Medulla oblongata (tissue), 1 donor: ENCODE data around the gene IQSEC1.
A peak's percentile ranks its signal among the peaks of the same experiment; 100 is the strongest.

Experiments
- DNase-seq: peaks from one replicate; pipeline ENCODE4 v3.0.0-alpha.2; 2015; ENCODE audit errors: extremely low spot score

The IQSEC1 gene

DNA sequence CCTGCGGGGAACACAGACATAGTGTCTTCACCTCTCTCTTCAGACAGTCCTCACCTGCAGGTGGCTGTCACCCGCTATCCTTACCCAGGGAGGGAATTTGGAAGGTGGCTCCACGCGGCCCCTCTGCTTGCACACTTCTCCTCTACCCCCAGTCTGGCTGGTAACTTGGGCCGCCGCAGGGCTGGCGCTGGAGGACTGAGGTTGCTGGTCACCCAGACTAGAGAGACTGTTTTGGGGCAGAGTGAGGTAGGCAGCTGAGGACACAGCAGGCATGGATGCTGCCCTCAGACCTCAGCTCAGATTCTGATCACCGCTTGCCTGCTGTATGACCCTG lies 12.6 kb upstream of the IQSEC1 start:
- no peak for DNase-seq

DNA sequence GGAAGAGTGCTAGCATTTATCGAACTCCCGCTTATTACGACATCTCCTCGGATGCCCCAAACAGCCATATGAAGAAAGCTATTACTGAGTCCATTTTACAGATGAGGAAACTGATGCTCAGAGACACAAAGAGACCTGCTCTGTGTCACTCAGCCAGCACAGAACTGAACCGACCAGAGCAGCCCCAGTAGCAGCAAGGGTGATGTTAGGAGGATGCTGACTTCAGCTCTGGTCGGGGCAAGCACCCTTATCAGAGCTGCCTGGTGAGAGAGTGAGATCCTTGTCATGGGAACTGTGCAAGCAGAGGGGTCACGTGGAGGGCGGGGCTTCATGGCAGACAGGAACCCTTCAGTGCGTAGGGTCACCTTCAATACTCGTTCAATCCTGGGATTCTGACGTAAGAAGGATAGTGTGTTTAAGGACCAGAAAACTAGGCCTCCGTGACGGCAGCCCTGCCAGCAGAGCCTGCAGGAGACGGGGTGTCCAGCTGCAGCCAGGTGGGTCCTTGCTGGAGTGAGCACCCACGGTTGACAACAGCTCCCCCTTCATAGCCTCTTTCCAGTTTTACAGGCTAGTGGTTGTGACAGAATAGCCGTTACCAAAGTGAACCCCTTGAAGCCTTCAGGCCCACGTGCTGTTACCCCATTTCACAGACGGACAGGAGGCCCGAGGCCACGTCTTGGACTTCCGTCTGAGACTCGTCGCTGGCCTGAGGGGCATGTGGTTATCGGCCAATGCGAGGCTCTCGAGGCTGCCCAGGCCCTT lies 12.0 kb upstream of the IQSEC1 start:
- DNase-seq = no peak

DNA sequence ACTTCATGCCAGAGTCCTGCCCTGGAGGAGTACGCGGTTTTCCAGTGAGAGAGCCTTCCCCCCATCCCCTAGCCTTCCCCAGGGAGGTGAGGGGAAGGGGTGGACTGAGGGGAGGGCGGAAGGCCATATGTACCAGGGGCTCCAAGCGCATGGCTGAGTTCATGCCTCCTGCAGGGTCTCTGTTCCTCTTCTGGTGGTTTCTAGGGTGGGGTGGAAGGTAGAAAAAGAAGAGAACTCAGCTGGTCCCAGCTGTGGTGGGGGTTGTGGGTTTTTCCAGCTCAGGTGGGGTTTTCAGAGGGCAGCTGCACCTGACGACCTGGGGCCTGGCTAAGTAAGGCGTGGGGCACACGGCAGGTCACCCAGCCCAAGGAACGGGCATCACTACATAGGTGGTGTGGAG lies 10.7 kb upstream of the IQSEC1 start:
- DNase-seq = no peak

DNA sequence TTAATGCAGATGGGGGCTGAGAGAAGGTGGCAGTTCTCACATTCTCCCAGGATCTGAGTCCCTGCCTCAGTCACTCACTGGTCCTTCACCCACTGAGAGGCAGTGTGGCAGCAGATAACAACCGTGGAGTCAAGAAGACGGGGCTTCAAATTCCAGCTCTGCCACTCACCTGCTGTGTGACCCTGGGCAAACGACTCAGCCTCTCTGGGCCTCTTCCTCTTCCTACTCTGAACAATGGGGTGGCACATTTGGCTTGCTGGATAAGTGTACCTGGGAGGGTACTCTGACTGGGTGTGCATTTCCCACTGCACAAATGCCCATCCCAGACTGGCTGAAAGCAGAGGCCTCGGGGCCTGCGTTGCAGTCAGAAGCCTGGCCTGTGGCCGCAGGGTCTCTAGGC lies 10.0 kb upstream of the IQSEC1 start:
- DNase-seq = no peak

DNA sequence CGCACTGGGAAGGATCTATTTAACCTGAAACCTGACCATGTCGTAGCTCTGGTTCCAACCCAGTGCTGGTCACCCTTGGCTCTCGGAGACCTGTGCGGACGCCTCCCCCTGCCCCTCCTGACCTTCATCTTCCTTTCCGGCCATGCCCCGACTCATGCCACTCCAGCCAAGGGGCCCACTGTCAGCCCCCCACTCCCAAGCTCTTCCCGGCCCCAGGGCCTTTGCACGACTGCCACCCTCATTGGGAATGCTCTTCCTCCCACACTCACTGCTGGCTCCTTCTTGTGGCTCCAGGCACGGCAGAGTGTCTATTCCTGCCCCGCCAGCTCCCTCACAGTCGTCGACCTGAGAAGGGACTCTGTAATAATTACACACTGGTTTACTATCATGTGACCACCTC lies 9.4 kb upstream of the IQSEC1 start:
- DNase-seq = no peak

DNA sequence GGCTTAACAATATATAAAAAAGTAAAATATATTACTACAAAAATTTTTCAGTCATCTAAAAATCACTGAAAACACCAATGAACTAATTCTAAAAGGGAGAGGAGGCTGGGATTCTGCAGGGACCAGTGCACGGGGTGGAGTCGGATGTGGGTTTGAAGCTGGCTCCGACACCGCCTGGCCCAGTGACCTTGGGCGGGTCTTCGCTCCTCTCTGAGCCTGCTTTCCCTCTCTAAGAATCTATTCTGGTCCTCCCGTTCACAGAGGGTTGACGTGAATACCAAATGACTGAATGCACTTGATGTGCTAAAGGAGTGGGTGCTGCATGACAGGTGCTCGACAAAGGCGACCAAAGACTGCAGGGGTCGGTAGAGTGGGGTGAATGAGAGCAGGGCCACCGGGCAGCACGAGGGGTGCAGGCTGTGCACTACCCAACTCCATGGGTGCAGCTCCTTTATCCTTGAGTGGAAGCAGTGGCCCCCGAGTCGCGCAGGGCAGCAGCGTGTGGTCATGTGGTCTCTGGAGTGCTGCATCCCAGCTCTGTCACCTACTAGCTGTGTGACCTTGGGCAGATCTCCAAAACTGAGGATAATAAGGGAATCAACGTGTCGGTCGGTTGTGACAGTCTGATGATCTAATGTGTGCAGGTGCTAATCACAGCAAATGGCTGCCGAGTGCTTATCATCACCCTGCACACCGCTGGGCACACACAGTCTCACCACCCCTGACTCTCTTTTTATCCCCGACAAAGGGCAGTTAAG lies 8.6 kb upstream of the IQSEC1 start:
- no peak for DNase-seq

DNA sequence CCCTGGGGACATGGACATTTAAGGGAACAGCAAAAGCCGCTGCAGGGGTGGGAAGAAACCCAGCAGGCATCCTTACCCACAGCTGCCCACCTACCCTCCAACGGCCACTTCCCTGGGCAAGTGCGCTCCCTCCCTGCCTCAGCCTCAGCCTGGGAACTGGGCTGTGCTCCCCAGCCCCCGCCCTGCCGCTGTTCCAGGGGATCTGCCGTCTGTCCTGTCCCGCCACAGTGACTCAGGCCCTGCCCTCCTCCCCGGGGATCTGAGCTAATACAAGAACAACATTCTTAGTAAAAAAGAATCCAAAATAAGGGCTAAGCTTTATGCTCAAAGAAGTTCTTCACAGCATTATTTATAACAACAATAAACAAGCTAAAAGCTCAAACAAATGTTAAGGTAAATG lies 7.4 kb upstream of the IQSEC1 start:
- DNase-seq = no peak

DNA sequence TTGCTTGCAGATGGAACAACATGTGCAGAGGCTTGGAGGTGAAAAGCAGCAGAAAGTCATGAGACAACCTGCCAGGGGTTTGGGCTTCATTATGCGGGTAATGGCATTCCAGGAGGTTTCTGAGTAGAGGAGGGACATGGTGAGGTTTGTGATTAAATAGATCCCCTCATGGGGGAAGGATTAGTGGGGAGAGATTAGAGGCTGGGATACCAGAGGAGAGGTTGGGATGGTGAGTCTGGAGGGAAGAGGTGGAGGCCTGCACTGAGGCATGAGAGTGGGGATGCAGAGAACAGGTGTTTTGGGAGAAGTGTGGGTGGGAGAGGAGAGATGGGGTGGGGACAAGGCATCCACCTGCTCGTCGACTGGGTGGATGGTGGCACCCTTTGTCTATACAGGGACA lies 6.8 kb upstream of the IQSEC1 start:
- no peak for DNase-seq

DNA sequence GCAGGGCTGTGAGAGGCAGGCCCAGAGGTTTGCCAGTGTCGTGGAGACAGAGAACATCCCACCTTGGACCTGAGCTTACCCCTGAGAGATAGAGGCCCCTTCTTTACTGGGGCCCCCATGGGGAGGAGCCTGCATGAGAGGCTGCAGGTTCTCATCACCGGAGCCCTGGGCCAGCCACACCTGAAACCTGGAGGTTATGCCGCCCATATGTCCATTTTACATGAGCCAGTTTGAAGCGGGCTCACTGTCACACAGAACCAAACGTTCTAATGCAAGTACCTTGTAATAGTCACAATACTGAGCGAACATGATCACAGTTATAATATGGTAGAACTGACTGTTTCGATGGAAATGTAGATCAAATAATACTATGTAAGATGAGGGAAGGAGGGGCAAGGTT lies 6.3 kb upstream of the IQSEC1 start:
- DNase-seq = no peak

DNA sequence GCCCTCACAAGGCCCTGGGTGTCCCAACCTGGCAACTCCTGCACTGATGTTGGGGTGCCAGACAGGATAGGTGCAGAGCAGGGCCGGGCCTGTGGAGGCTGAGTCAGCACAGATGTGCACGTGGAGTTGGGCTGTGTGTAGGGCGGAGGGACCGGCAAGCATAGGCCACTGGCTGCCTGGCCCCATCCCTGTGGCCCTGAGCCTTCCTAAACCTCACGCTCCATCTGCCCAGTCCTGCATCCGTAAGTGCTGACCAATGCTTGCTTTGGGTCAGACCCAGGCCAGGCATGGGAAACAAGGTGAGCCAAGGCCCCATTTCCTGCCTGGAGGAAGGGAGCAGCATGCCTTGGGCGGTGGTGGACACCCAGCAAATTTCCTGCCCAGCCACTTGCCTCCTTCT lies 5.8 kb upstream of the IQSEC1 start:
- no peak for DNase-seq

DNA sequence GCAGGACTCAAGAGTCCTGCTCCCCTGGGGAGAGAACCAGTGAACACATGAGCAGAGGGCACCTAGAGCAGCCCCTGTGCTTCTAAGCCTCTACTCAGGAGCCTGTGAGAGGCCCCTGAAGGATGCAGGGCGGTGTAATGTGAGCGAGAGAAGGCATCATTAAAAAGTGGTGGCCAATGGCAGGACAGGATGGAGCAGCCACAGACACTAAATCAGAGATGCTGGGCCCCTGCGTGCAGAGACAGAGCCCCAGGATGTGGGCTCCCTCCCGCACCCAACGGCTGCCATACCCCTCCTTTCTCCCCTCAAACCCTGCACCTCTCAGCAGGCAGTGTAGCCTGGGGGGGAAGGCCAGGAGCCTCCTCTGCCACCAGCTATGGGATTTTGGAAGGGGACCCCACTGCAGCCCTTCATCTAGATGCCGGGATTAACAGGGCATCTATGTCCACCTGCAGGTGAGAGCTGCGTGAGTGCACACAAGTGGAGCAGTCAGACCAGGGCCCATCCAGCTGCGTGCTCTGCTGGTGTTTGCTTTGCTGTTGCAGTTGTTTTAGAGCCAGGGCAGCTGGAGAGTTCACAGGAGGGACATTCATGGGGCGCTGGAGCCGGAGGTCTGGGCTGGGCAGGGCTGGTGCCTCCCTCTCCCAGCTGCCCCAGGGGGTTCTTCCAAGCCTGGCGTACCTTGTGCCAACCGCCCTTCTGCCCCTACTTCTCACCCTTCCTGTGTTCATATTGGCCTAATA lies 5.1 kb upstream of the IQSEC1 start:
- peak; percentile 77 for DNase-seq

DNA sequence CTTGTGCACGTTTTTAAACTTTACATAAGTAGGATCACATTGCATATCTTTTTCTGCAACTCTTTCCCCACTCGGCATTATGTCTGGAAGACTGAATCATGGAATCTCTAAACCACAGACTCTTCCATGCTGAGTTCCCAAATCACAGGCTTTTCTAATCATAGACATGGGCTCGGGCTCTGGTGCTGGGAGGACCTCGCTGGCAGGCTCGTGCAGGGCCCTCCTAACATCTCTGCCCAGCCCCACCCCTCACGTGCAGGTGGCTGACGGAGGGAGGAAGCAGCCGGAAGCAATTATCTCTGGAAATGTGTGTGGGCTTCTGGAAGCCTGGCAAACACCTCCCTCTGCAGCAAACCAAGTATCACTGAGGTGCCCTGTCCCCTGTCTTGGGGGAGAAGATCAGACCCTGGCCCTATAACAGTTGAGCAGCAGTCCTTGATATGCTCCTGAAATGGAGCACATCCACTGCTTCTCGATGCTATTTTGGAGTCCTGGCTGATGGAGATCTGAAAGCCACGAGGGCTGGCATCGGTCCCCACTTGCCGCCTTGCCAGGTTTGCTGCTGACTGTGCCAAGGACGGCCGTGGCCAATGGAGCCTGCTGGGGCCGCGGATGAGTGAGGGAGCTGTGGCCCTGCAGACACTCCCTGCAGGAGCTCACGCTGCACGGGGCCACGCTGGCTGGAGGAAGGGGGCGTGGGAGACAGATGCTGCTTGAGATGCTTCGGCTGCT lies 4.4 kb upstream of the IQSEC1 start:
- peak; percentile 68 for DNase-seq

DNA sequence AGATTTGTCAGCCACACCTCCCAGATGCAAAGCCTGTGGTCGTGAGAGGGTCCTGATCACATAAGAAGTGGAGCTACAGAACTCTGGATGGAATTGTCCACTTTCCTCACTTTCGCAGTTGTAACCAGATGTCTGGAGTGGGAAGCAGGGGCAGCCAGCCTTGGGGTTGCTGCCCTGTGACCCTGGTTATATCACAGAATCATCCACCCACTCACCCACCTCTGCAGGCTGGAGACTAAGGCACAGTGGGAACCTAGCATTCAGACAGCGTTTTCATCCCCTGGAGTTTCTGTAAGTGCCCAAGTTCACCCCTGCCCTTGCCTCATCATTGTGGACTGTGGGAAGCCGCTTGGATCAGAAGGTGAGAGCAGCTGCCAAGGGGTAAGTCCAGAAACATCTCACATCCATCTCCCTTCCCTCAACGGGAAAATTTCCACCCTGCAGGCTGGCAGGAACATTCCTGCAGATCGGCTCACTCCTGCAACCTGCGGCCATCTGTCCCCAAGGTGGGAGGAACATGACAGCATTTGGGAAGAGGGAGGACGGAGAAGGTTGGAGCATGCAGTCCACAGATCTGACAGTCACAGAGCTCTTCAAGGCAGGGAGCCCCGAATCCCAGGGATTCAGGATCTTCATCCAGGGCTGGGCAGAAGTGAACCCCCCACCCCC lies 2.9 kb upstream of the IQSEC1 start:
- peak; percentile 30 for DNase-seq

DNA sequence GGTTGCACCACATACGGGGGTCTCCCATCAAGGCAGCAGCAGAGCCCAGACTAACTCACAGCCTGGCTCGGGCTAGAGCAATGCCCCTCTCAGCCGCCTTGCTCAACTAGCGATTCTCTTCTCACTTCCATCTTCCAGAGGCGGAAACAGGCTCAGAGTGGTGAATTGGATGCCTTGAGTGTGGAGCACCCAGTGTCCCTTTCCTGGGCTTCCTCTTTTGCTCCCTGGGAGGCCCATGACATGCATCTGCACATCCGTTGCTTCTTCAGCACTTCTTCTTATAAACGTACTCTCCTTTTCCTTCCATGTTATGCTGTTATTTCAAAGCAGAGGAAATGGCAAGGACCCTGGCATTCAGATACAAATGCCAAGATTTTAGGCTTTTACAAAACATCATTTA lies 2.1 kb upstream of the IQSEC1 start:
- no peak for DNase-seq

DNA sequence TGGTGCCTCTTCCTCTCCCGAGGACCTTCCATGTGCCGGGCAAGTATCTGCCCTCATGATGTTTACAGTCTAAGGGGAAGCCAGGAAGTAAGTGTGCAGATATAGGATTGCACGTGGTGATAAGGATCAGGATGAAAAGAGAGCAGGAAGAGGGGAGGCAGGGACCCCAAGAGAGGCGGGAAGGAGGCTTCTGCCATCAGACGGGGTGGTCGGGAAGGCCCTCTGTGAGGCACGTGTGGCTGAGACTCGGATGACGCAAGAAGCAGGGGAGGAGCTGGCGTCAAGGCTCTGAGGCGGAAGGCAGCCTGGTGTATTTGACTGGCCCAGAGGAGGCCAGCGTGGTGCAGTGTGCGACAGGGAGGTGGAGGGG lies 762 bp upstream of the IQSEC1 start:
- no peak for DNase-seq

DNA sequence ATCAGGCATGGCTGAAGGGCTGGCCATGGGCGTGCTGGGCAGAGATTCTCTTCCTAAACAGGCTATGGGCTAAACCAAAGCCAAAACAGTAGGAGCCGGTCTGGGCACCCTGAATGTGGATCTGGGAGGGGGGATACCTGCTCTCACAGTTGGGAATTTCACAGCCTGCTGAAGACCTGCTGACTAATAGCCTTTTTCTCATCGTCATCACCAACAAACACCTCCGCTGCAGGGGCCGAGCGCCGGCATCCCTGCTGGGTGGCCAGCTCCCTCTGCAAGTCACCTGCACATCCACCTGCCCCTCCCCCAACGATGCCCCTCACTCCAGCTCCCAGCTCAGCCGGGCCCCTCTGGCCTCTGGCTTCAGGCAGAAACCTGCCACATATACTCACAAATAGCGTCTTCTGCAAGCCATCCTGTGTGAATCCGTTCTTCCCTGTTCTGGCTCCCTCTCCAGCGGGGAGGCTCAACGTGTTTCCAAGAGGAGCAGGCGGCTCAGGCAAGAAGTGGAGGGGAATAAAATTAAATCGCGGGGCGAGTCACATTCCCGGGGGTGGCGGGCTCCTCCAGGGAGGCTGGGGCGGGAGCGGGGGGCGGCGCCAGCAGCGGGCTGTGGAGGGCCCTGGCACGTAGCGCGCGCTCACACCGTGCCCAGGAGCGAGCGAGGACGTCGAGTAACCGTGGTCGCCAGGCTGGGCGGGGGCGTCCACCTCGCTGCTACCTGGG lies 466 bp downstream of the IQSEC1 start:
- DNase-seq = no peak

DNA sequence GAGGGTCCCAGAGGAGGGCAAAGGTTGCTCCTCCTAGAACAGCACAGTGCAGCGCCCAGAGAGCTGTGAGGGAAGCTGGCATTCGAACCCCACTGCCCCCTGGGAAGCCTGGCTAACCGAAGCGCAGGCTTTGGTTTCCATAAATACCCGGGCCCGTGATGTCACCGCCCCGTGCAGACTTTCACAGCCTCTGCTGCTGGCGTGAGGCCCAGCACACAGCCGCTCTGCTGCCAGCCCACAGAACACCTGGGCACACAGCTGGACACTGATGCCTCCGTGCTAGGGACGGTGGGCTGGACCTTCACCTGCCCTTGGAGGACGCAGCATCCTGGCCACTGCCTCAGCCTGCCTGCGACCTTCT lies 1.0 kb downstream of the IQSEC1 start:
- DNase-seq = peak; percentile 57

DNA sequence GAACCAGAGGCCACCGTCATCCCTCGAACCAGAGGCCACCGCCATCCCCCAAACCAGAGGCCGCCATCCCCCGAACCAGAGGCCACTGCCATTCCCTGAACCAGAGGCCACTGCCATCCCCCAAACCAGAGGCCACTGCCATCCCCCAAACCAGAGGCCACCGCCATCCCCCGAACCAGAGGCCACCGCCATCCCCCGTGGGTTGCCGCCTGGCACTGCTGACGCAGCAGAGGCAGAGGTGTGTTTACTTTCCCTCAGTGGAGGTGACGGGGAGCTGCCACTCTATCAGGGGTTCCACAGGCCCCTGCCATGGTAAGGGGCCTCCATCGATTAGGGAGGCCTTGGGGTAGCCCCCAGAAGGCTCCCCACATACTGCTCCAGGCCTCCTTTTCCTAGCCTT lies 1.5 kb downstream of the IQSEC1 start:
- DNase-seq = no peak

DNA sequence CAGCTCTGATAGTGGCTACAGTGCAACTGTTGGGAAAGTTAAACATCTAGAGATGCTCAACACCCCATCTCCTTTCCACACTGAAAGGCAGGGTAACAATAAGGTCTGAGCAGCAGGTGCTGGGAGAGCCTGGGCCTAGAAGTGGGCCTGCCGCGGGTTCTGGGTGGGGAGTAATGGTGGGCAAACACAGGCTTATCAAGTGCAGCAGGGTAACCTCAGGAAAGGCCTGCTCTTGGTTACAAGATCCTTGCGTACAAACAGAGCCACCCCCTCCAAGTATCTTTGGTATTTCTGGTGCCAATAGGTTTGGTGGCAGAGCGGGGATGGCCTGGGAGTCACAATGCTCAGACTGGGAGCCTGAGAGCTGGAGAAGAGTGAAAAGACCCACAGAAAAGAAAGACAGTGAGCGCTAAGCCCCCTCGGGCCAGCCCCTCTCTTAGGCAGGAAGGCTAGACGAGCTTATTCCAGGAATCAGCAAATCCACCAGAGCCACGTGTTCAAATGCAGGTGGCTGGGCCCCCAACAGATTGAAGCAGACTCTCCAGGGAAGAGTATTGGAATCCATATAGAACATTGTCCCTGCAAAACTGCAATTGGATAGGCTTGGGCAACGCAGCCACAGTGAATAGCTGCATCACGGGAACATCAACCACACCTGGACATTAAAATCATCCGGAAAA lies 2.7 kb downstream of the IQSEC1 start:
- DNase-seq = no peak

DNA sequence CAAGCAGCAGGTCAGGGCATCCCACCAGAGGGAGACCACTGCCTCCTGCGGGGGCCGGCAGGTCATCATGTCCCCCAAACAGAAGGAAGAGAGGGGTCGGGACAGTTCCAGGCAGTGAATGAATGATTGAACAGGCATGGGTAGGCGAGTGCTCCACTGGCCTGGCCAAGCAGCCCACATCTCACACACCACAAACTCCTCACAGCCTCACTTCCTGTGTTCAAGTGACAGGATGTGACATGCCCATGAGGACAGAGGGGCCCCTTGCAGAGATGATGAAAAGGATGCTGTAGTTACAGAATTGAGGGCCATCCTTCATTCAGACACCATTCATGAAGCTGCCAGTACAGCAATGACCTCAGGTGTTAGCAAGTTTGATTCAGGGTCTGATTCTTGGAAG lies 3.7 kb downstream of the IQSEC1 start:
- DNase-seq = no peak
